ENCODE data around the gene CC2D2A. TPM values are rescaled to one million over a fixed set of nuclear protein-coding genes. Genes with fewer than 3 reads are reported as not detected.
A peak's percentile ranks its signal among the peaks of the same experiment; 100 is the strongest.
"Not testable (repeated sequence)": the region's sequence is repeated elsewhere in the genome, so short reads cannot be mapped to it uniquely, and the experiment has no call there.

CC2D2A gene
- total and polyA plus RNA-seq, 10 donors, result 2.6 to 16.6 (median 6.9) TPM

DNA sequence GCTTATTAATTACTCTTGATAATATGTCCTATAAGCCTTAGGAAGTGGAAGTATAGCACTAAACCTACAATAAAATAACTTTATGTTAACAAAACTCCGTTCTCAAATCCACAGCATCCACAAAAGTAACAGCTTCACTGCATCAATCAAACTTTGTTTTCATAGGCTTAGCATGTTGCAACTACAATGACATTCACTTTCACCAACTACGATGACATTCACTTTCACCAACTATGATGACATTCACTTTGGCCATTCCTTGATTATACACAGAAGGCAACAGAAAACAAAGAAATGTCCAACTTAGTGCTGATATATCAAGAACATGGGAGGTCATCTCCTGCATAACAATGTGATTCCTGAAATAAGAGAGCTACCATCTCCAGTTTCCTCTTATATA is 141.2 kb downstream of the CC2D2A start:
- TF ChIP-seq POLR2A (IDR thresholded peaks at IDR 0.05), result no peak
- no peak for TF ChIP-seq POLR2AphosphoS5 (IDR thresholded peaks at IDR 0.05)
- no peak for TF ChIP-seq CTCF (IDR thresholded peaks at IDR 0.05 in 8 of 11, conservative IDR thresholded peaks at IDR 0.05 in 3 of 11)
- no peaks in the 10 kb centered on the region for H3K27me3 ChIP-seq (replicated peaks in 1 of 7)
- H3K4me3 ChIP-seq, result no peak overlapping the region
- DNase-seq, result no peak
- peaks cover 0 to 82% (median 23%) of the 10 kb centered on the region in 6 donors for H3K36me3 ChIP-seq
- H3K27ac ChIP-seq, result peak overlapping the region in 1 of 8 donors; percentile 24
- peaks cover 0 to 19% (median 0%) of the 10 kb centered on the region in 6 donors for H3K4me1 ChIP-seq
- intact Hi-C loops (cut with DNase I; ENCODE audit: low total_unique reads), result no loop called here
- 70 to 96% (median 80%) methylated on average over 2 of the region's 2 CpGs for WGBS, 5 donors
- H3K9me3 ChIP-seq, result peaks cover 0 to 3% (median 0%) of the 10 kb centered on the region in 8 donors

DNA sequence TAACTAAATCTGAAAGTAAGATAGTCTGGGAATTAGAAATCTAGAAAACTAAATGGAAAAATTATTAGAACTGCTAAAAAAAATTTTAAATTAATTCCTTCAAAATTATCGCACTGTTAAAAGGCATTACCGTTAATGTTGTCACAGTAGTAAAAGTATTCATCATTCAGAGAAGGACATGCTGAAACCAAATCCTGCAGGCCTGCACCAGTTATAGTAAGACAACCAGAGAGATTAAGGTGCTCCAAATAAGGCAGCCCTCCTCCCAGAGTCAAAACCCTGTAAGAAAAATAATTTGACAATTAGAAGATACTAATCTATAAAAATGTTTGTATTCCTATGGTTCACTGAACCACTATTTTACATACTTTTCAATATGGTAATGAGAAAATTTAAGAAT is 142.5 kb downstream of the CC2D2A start:
- no peak for DNase-seq
- Histone ChIP-seq H3K4me1 (peaks cover 0 to 19% (median 0%) of the 10 kb centered on the region in 6 donors), H3K27me3 (replicated peaks in 1 of 7) (no peaks in the 10 kb centered on the region), H3K9me3 (peaks cover 0 to 3% (median 0%) of the 10 kb centered on the region in 8 donors), H3K36me3 (peaks cover 0 to 88% (median 22%) of the 10 kb centered on the region in 6 donors), H3K27ac (no peak overlapping the region), H3K4me3 (no peak overlapping the region)
- 95 to 99% (median 97%) methylated on average over 2 of the region's 2 CpGs for WGBS, 5 donors
- TF ChIP-seq POLR2AphosphoS5 (IDR thresholded peaks at IDR 0.05) (no peak), POLR2A (IDR thresholded peaks at IDR 0.05) (no peak), CTCF (IDR thresholded peaks at IDR 0.05 in 8 of 11, conservative IDR thresholded peaks at IDR 0.05 in 3 of 11) (no peak)
- intact Hi-C loops (cut with DNase I; ENCODE audit: low total_unique reads), result no loop called here

- H3K27me3 ChIP-seq (replicated peaks in 1 of 7); intact Hi-C loops (cut with DNase I; ENCODE audit: low total_unique reads); H3K4me3 ChIP-seq; DNase-seq; H3K4me1 ChIP-seq; H3K27ac ChIP-seq: not testable (repeated sequence)
- Histone ChIP-seq H3K36me3 (peaks cover 0 to 97% (median 21%) of the 10 kb centered on the region in 6 donors), H3K9me3 (peaks cover 3 to 27% (median 12%) of the 10 kb centered on the region in 8 donors)
- 94 to 100% (median 98%) methylated on average over 2 to 24 of the region's 24 CpGs for WGBS, 5 donors
- peak in 1 of 3 donors; percentile 27 for TF ChIP-seq POLR2AphosphoS5 (IDR thresholded peaks at IDR 0.05)
Observed at GRCh38 chr4:15614891-15615290, 145.2 kb downstream of the CC2D2A start.

DNA sequence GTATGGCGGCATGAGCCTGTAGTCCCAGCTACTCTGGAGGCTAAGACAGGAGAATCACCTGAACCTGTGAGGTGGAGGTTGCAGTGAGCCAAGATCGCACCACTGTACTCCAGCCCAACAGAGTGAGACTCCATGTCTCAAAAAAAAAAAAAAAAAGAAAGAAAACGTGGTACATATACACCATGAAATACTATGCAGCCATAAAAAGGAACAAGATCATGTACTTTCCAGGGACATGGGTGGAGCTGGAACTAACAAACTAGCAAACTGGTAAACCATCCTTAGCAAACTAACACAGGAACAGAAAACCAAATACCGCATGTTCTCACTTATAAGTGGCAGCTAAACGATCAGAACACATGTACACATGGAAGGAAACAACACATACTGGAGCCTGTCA is 147.7 kb downstream of the CC2D2A start:
- WGBS, 5 donors, result 96 to 99% (median 97%) methylated on average over 5 of the region's 5 CpGs
- intact Hi-C loops (cut with DNase I; ENCODE audit: low total_unique reads); H3K4me1 ChIP-seq; H3K27me3 ChIP-seq (replicated peaks in 1 of 7); DNase-seq; H3K27ac ChIP-seq; H3K4me3 ChIP-seq: not testable (repeated sequence)
- peaks cover 0 to 95% (median 23%) of the 10 kb centered on the region in 6 donors for H3K36me3 ChIP-seq
- peaks cover 3 to 46% (median 28%) of the 10 kb centered on the region in 8 donors for H3K9me3 ChIP-seq

DNA sequence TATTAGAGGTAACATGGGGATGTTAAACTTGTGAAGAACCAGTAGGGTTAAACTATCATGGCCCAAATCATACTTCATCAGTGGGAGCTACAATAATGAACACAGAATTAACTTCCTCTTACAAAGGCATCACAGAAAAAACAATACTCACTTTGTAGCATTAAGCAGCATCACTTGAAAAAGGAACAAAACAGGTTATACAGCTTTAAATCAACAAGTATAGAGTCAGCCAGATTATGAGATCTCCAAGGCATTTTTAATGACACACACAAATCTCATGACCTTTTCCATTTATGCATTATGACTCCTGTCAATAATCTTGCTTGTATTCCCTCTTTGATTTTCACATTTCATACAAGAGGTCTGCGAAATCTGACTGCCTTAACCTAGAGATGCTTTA is 167.1 kb downstream of the CC2D2A start:
- H3K4me1 ChIP-seq, result peaks cover 0 to 9% (median under 1%) of the 10 kb centered on the region in 6 donors
- no peaks in the 10 kb centered on the region for H3K9me3 ChIP-seq
- TF ChIP-seq CTCF (IDR thresholded peaks at IDR 0.05 in 8 of 11, conservative IDR thresholded peaks at IDR 0.05 in 3 of 11) (no peak), POLR2A (IDR thresholded peaks at IDR 0.05) (no peak), POLR2AphosphoS5 (IDR thresholded peaks at IDR 0.05) (no peak)
- 96 to 100% (median 98%) methylated on average over 1 of the region's 1 CpG for WGBS, 5 donors
- no peaks in the 10 kb centered on the region for H3K27me3 ChIP-seq (replicated peaks in 1 of 7)
- H3K36me3 ChIP-seq, result peaks cover 0 to 100% (median 56%) of the 10 kb centered on the region in 6 donors
- H3K27ac ChIP-seq, result no peak overlapping the region
- no peak overlapping the region for H3K4me3 ChIP-seq
- intact Hi-C loops (cut with DNase I; ENCODE audit: low total_unique reads), result no loop called here
- DNase-seq, result no peak
